ENCODE data around the gene NBPF26. TPM values are rescaled to one million over a fixed set of nuclear protein-coding genes. Genes with fewer than 3 reads are reported as not detected.
"Not testable (repeated sequence)": the region's sequence is repeated elsewhere in the genome, so short reads cannot be mapped to it uniquely, and the experiment has no call there.

NBPF26 gene
- 10 to 100 TPM in 2 of 5 donors, 1 to 10 TPM in 3; 3.6 to 14.9 (median 9.1) TPM for polyA plus RNA-seq (ENCODE audit: insufficient read depth in 1 of 5, insufficient read length in 5 of 5, low replicate concordance in 1 of 5)
- long read RNA-seq, donor 1, result 0 reads
- long read RNA-seq, donor 2, result 0 reads
- long read RNA-seq, donor 3, result 0 reads
- long read RNA-seq, donor 4, result 0 reads
- long read RNA-seq, donor 5, result 0 reads
- long read RNA-seq, donor 6, result 0 reads
- long read RNA-seq, donor 7, result 0 reads
- long read RNA-seq, donor 8, result 0 reads

- peak; percentile 39 to 45 for DNase-seq
Observed at GRCh38 chr1:120723715-120724402, at the start of gene NBPF26. TSS of gene NBPF26 (plus strand) at chr1:120723945.

- not testable (repeated sequence) for DNase-seq
Observed at GRCh38 chr1:120680106-120680819, 43.5 kb upstream of the NBPF26 start.

- not testable (repeated sequence) for DNase-seq
Observed at GRCh38 chr1:120680938-120681337, 42.8 kb upstream of the NBPF26 start.

- DNase-seq, result not testable (repeated sequence)
Observed at GRCh38 chr1:120684397-120684796, 39.3 kb upstream of the NBPF26 start.

- not testable (repeated sequence) for DNase-seq
Observed at GRCh38 chr1:120685622-120686021, 38.1 kb upstream of the NBPF26 start.

GRCh38 chr1:120687250-120687649 lies 36.5 kb upstream of the NBPF26 start:
- DNase-seq, result not testable (repeated sequence)

GRCh38 chr1:120700807-120701562 lies 22.8 kb upstream of the NBPF26 start:
- not testable (repeated sequence) for DNase-seq

- DNase-seq, result not testable (repeated sequence)
Observed at GRCh38 chr1:120723358-120723714, 409 bp upstream of the NBPF26 start.

GRCh38 chr1:120724507-120724906 lies 762 bp downstream of the NBPF26 start:
- not testable (repeated sequence) for DNase-seq

GRCh38 chr1:120728811-120729210 lies 5.1 kb downstream of the NBPF26 start:
- not testable (repeated sequence) for DNase-seq

GRCh38 chr1:120769090-120769489 lies 45.3 kb downstream of the NBPF26 start:
- DNase-seq, result not testable (repeated sequence)

GRCh38 chr1:120805452-120805851 lies 81.7 kb downstream of the NBPF26 start:
- DNase-seq, result peak in 1 of 2 donors; percentile 0

GRCh38 chr1:120811822-120812221 lies 88.1 kb downstream of the NBPF26 start:
- not testable (repeated sequence) for DNase-seq

GRCh38 chr1:120825051-120825450 lies 101.3 kb downstream of the NBPF26 start:
- not testable (repeated sequence) for DNase-seq

GRCh38 chr1:120826623-120827022 lies 102.9 kb downstream of the NBPF26 start:
- DNase-seq, result not testable (repeated sequence)

GRCh38 chr1:120844186-120844944 lies 120.6 kb downstream of the NBPF26 start:
- DNase-seq, result peak; percentile 7 to 30

- not testable (repeated sequence) for DNase-seq
Observed at GRCh38 chr1:120844945-120845330, 121.2 kb downstream of the NBPF26 start.

- not testable (repeated sequence) for DNase-seq
Observed at GRCh38 chr1:120849400-120850286, 125.9 kb downstream of the NBPF26 start.

- not testable (repeated sequence) for DNase-seq
Observed at GRCh38 chr1:120850287-120850536, 126.5 kb downstream of the NBPF26 start.
